ENCODE measurements around the gene CDK3. TPM values are rescaled to one million over a fixed set of nuclear protein-coding genes. Genes with fewer than 3 reads are reported as not detected.

The CDK3 gene
- total RNA-seq, 1 experiment from 2014 or later, result 11.9 TPM

GRCh38 chr17:76032780-76033108 lies 32.1 kb downstream of the CDK3 start:
- in situ Hi-C loops (cut with HindIII; ENCODE audit: low pct_unique_long_range_greater_than_20kb, low sequenced_read_pairs) (no loop called here), intact Hi-C loops (cut with micrococcal nuclease; ENCODE audit: unreplicated experiment) (no loop called here)
- ATAC-seq (no peak), DNase-seq (ENCODE audit: low read depth, low spot score) (no peak)
- no peaks in the 10 kb centered on the region for H3K36me3 ChIP-seq (ENCODE audit: control insufficient read depth, insufficient read depth, low read length)
- no peak for TF ChIP-seq SIN3A (IDR thresholded peaks at IDR 0.05; ENCODE audit: borderline replicate concordance, insufficient read depth, low read depth, low read length)
- no peak for TF ChIP-seq TCF7L2 (IDR thresholded peaks at IDR 0.05; ENCODE audit: low read depth, low read length)
- no peak for TF ChIP-seq POLR2AphosphoS5 (IDR thresholded peaks at IDR 0.05; ENCODE audit: low read depth, low read length)
- no peak for TF ChIP-seq REST (IDR thresholded peaks at IDR 0.05; ENCODE audit: insufficient read depth in 1 of 2, low read depth in 2 of 2, low read length in 1 of 2)
- TF ChIP-seq CTCF (IDR thresholded peaks at IDR 0.05), result no peak
- H3K27me3 ChIP-seq (ENCODE audit: control insufficient read depth, insufficient read depth, low read length), result no peaks in the 10 kb centered on the region
- ChIA-PET POLR2A (interaction anchor here (0.6 kb wide), 1 partner anchor 21 kb away, joined by 3 read pairs; no protein-coding TSS in a partner anchor), CTCF (no interaction called here)
- H3K4me3 ChIP-seq (ENCODE audit: low read depth in 2 of 2, low read length in 2 of 2), result no peak overlapping the region
- H3K4me1 ChIP-seq (ENCODE audit: control insufficient read depth, insufficient read depth, low read length), result peaks cover 22% of the 10 kb centered on the region
- BruUV-seq (replicated peaks), result no TSS peak
- no peak overlapping the region for H3K27ac ChIP-seq (ENCODE audit: low read length)
- H3K9me3 ChIP-seq (ENCODE audit: control insufficient read depth, insufficient read depth, low read depth, low read length), result no peaks in the 10 kb centered on the region

- ChIA-PET CTCF (interaction anchor here (0.6 to 1.2 kb wide), 2 partner anchors 35 to 145 kb away, joined by 3 to 4 read pairs; no protein-coding TSS in a partner anchor), POLR2A (no interaction called here)
- in situ Hi-C loops (cut with HindIII; ENCODE audit: low pct_unique_long_range_greater_than_20kb, low sequenced_read_pairs) (no loop called here), intact Hi-C loops (cut with micrococcal nuclease; ENCODE audit: unreplicated experiment) (no loop called here)
- DNase-seq (ENCODE audit: low read depth, low spot score) (no peak), ATAC-seq (no peak)
- Histone ChIP-seq H3K4me3 (ENCODE audit: low read depth in 2 of 2, low read length in 2 of 2) (no peak overlapping the region), H3K9me3 (ENCODE audit: control insufficient read depth, insufficient read depth, low read depth, low read length) (no peaks in the 10 kb centered on the region), H3K36me3 (ENCODE audit: control insufficient read depth, insufficient read depth, low read length) (no peaks in the 10 kb centered on the region), H3K27me3 (ENCODE audit: control insufficient read depth, insufficient read depth, low read length) (no peaks in the 10 kb centered on the region), H3K27ac (ENCODE audit: low read length) (no peak overlapping the region), H3K4me1 (ENCODE audit: control insufficient read depth, insufficient read depth, low read length) (peaks cover 19% of the 10 kb centered on the region)
- TF ChIP-seq SIN3A (IDR thresholded peaks at IDR 0.05; ENCODE audit: borderline replicate concordance, insufficient read depth, low read depth, low read length) (no peak), TCF7L2 (IDR thresholded peaks at IDR 0.05; ENCODE audit: low read depth, low read length) (no peak), REST (IDR thresholded peaks at IDR 0.05; ENCODE audit: insufficient read depth in 1 of 2, low read depth in 2 of 2, low read length in 1 of 2) (no peak), CTCF (IDR thresholded peaks at IDR 0.05) (no peak), POLR2AphosphoS5 (IDR thresholded peaks at IDR 0.05; ENCODE audit: low read depth, low read length) (no peak)
- no TSS peak for BruUV-seq (replicated peaks)
Observed at GRCh38 chr17:76033139-76033538, 32.5 kb downstream of the CDK3 start.
